ENCODE data around the gene APCDD1.

The APCDD1 gene

DNA sequence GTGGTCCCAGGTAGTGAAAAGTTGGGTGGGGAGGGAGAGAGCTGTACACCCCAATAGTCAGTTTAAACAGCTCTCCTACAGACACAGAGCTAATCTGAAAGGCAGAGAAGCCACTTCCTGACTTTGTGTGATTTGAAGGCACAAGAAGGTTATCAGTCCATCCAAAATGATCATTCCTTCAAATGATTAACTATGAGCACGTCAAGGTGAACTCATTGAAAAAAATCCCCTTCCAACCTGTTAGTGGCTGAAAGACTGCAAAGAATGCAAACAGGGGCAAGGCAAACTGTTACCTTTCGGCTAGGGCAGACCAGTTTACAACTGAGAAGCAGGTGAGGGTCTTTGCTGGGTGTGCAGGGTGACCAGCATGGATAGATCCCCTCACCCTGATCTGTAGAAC, 22.8 kb upstream of the APCDD1 start:
- POLR2A ChIA-PET: no interaction called here
- WGBS (ENCODE audit: insufficient coverage): 88% methylated on average over 2 of the region's 2 CpGs
- CTCF ChIA-PET: interaction anchor here (1.5 kb wide), 1 partner anchor 9 kb away, joined by 4 read pairs; no protein-coding TSS in a partner anchor
- Histone ChIP-seq H3K36me3 (ENCODE audit: control insufficient read depth in 4 of 4, insufficient read depth in 4 of 4, low read length in 3 of 4) (no peaks in the 10 kb centered on the region), H3K27ac (ENCODE audit: insufficient read depth in 1 of 2, low read depth in 1 of 2, low read length in 2 of 2, poor library complexity in 1 of 2, severe bottlenecking in 2 of 2) (no peak overlapping the region), H3K4me1 (ENCODE audit: control extremely low read depth in 1 of 4, control insufficient read depth in 4 of 4, insufficient read depth in 4 of 4, low read length in 3 of 4) (no peaks in the 10 kb centered on the region), H3K9me3 (ENCODE audit: control extremely low read depth in 1 of 5, control insufficient read depth in 4 of 5, insufficient read depth in 2 of 5, low read depth in 1 of 5, low read length in 4 of 5) (no peaks in the 10 kb centered on the region), H3K27me3 (replicated peaks in 2 of 5; ENCODE audit: control insufficient read depth in 4 of 5, insufficient read depth in 5 of 5, low read length in 4 of 5) (no peaks in the 10 kb centered on the region), H3K4me3 (ENCODE audit: control insufficient read depth in 1 of 7, extremely low read depth in 1 of 7, insufficient read depth in 4 of 7, low read depth in 2 of 7, low read length in 6 of 7) (no peak overlapping the region)
- no peak for DNase-seq

DNA sequence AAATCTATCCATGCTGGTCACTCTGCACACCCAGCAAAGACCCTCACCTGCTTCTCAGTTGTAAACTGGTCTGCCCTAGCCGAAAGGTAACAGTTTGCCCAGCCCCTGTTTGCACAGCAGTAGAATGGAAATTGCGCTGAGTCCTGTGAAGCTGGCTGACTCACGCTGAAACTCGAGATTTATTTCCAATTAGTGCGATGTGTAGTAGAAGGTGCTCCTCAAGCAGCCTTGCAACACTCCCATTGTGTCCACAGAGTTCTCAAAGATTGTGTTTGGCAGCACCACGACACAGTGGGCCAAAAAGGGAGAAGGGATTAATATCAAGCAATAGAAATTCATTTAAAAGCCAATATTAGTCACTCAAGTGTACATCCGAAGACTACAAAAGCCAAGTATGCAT, 21.7 kb upstream of the APCDD1 start:
- Histone ChIP-seq H3K4me1 (ENCODE audit: control extremely low read depth in 1 of 4, control insufficient read depth in 4 of 4, insufficient read depth in 4 of 4, low read length in 3 of 4) (no peaks in the 10 kb centered on the region), H3K36me3 (ENCODE audit: control insufficient read depth in 4 of 4, insufficient read depth in 4 of 4, low read length in 3 of 4) (no peaks in the 10 kb centered on the region), H3K27me3 (replicated peaks in 2 of 5; ENCODE audit: control insufficient read depth in 4 of 5, insufficient read depth in 5 of 5, low read length in 4 of 5) (no peaks in the 10 kb centered on the region), H3K4me3 (ENCODE audit: control insufficient read depth in 1 of 7, extremely low read depth in 1 of 7, insufficient read depth in 4 of 7, low read depth in 2 of 7, low read length in 6 of 7) (no peak overlapping the region), H3K9me3 (ENCODE audit: control extremely low read depth in 1 of 5, control insufficient read depth in 4 of 5, insufficient read depth in 2 of 5, low read depth in 1 of 5, low read length in 4 of 5) (no peaks in the 10 kb centered on the region), H3K27ac (ENCODE audit: insufficient read depth in 1 of 2, low read depth in 1 of 2, low read length in 2 of 2, poor library complexity in 1 of 2, severe bottlenecking in 2 of 2) (no peak overlapping the region)
- POLR2A ChIA-PET: no interaction called here
- DNase-seq: no peak
- CTCF ChIA-PET: no interaction called here
- WGBS (ENCODE audit: insufficient coverage): 97% methylated on average over 5 of the region's 7 CpGs

DNA sequence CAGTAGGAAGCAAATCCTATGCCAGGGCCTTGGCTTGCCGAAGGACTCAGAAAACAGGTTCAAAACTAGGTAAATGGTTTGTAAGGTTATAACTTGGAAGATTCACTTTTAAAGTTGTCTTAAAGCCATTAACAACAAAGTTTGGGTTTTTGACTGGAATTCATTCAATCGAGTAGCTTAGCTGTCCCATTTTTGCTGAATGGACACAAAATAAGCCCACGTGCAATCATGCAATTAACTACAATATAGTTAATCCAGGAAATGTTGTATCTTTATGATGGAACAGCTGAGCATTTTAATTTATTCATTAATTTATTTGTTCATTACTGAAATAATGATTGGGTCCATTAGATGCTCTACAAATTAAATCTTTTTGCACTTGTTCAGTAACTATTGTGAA, 18.3 kb upstream of the APCDD1 start:
- Histone ChIP-seq H3K4me1 (ENCODE audit: control extremely low read depth in 1 of 4, control insufficient read depth in 4 of 4, insufficient read depth in 4 of 4, low read length in 3 of 4) (no peaks in the 10 kb centered on the region), H3K27ac (ENCODE audit: insufficient read depth in 1 of 2, low read depth in 1 of 2, low read length in 2 of 2, poor library complexity in 1 of 2, severe bottlenecking in 2 of 2) (no peak overlapping the region), H3K27me3 (replicated peaks in 2 of 5; ENCODE audit: control insufficient read depth in 4 of 5, insufficient read depth in 5 of 5, low read length in 4 of 5) (no peaks in the 10 kb centered on the region), H3K9me3 (ENCODE audit: control extremely low read depth in 1 of 5, control insufficient read depth in 4 of 5, insufficient read depth in 2 of 5, low read depth in 1 of 5, low read length in 4 of 5) (no peaks in the 10 kb centered on the region), H3K36me3 (ENCODE audit: control insufficient read depth in 4 of 4, insufficient read depth in 4 of 4, low read length in 3 of 4) (no peaks in the 10 kb centered on the region), H3K4me3 (ENCODE audit: control insufficient read depth in 1 of 7, extremely low read depth in 1 of 7, insufficient read depth in 4 of 7, low read depth in 2 of 7, low read length in 6 of 7) (no peak overlapping the region)
- 100% methylated on average over 1 of the region's 3 CpGs for WGBS (ENCODE audit: insufficient coverage)
- CTCF ChIA-PET: no interaction called here
- POLR2A ChIA-PET: no interaction called here
- DNase-seq: no peak

- CTCF ChIA-PET: interaction anchor here (0.7 to 1.3 kb wide), 4 partner anchors 32 to 82 kb away, joined by 3 to 4 read pairs (median 3); no protein-coding TSS in a partner anchor
- Histone ChIP-seq H3K27me3 (replicated peaks in 2 of 5; ENCODE audit: control insufficient read depth in 4 of 5, insufficient read depth in 5 of 5, low read length in 4 of 5) (no peaks in the 10 kb centered on the region), H3K4me1 (ENCODE audit: control extremely low read depth in 1 of 4, control insufficient read depth in 4 of 4, insufficient read depth in 4 of 4, low read length in 3 of 4) (no peaks in the 10 kb centered on the region), H3K4me3 (ENCODE audit: control insufficient read depth in 1 of 7, extremely low read depth in 1 of 7, insufficient read depth in 4 of 7, low read depth in 2 of 7, low read length in 6 of 7) (no peak overlapping the region), H3K36me3 (ENCODE audit: control insufficient read depth in 4 of 4, insufficient read depth in 4 of 4, low read length in 3 of 4) (no peaks in the 10 kb centered on the region), H3K9me3 (ENCODE audit: control extremely low read depth in 1 of 5, control insufficient read depth in 4 of 5, insufficient read depth in 2 of 5, low read depth in 1 of 5, low read length in 4 of 5) (no peaks in the 10 kb centered on the region), H3K27ac (ENCODE audit: insufficient read depth in 1 of 2, low read depth in 1 of 2, low read length in 2 of 2, poor library complexity in 1 of 2, severe bottlenecking in 2 of 2) (no peak overlapping the region)
- POLR2A ChIA-PET: no interaction called here
- peak in 1 of 3 donors; percentile 19 for DNase-seq
These were observed 16.6 kb upstream of the APCDD1 start for GRCh38 chr18:10437837-10438236.

DNA sequence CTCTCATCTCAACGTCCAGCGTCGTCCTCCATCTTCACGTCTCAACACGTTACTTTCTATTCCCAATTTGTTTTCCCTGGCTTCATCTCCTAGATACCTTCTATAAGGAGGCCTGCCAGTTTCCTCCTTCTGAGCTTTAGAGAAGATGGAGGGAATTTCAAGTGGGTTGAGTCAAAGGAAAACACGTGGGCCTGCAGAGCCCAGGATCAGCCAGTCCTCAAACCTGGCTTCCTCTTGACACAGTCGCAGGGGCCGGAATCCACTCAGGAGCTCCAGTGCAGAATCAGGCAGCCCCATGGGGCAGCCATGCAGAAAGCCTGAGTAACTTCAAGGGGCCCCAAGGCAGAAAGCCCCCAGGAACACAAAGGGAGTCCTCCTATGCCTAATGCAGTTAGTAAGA, 14.5 kb upstream of the APCDD1 start:
- no peak overlapping the region for H3K4me3 ChIP-seq (ENCODE audit: control insufficient read depth in 1 of 7, extremely low read depth in 1 of 7, insufficient read depth in 4 of 7, low read depth in 2 of 7, low read length in 6 of 7)
- 97% methylated on average over 8 of the region's 8 CpGs for WGBS (ENCODE audit: insufficient coverage)
- no peak overlapping the region for H3K27ac ChIP-seq (ENCODE audit: insufficient read depth in 1 of 2, low read depth in 1 of 2, low read length in 2 of 2, poor library complexity in 1 of 2, severe bottlenecking in 2 of 2)
- CTCF ChIA-PET: interaction anchor here (1.2 to 1.9 kb wide), 5 partner anchors 10 to 407 kb away, joined by 3 to 5 read pairs (median 4); no protein-coding TSS in a partner anchor
- H3K9me3 ChIP-seq (ENCODE audit: control extremely low read depth in 1 of 5, control insufficient read depth in 4 of 5, insufficient read depth in 2 of 5, low read depth in 1 of 5, low read length in 4 of 5): no peaks in the 10 kb centered on the region
- H3K27me3 ChIP-seq (replicated peaks in 2 of 5; ENCODE audit: control insufficient read depth in 4 of 5, insufficient read depth in 5 of 5, low read length in 4 of 5): no peaks in the 10 kb centered on the region
- H3K36me3 ChIP-seq (ENCODE audit: control insufficient read depth in 4 of 4, insufficient read depth in 4 of 4, low read length in 3 of 4): no peaks in the 10 kb centered on the region
- no peak for DNase-seq
- no peaks in the 10 kb centered on the region for H3K4me1 ChIP-seq (ENCODE audit: control extremely low read depth in 1 of 4, control insufficient read depth in 4 of 4, insufficient read depth in 4 of 4, low read length in 3 of 4)
- POLR2A ChIA-PET: no interaction called here

DNA sequence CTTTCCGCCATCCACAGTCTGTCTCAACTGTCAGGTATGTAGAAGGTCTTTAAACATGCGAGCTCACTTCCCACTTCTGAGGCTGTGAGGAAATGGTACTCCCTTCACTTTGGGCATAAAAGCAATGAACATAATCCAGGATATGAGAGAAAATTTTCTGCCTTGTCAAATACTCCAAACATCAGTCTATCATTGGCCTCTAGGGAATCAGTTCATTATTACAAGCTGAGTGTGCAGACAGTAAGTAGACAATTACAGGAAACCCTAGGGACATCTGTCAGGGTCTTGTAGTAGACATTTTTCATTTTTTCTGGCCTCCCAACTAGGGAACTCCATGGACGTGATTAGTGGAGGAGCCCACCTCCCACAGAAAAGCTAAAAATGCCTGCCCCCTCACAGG, 13.6 kb upstream of the APCDD1 start:
- H3K4me1 ChIP-seq (ENCODE audit: control extremely low read depth in 1 of 4, control insufficient read depth in 4 of 4, insufficient read depth in 4 of 4, low read length in 3 of 4): no peaks in the 10 kb centered on the region
- DNase-seq: no peak
- 83% methylated on average over 1 of the region's 3 CpGs for WGBS (ENCODE audit: insufficient coverage)
- CTCF ChIA-PET: interaction anchor here (1.0 to 1.9 kb wide), 7 partner anchors 9 to 76 kb away, joined by 3 to 5 read pairs (median 4); no protein-coding TSS in a partner anchor
- H3K27ac ChIP-seq (ENCODE audit: insufficient read depth in 1 of 2, low read depth in 1 of 2, low read length in 2 of 2, poor library complexity in 1 of 2, severe bottlenecking in 2 of 2): no peak overlapping the region
- H3K36me3 ChIP-seq (ENCODE audit: control insufficient read depth in 4 of 4, insufficient read depth in 4 of 4, low read length in 3 of 4): no peaks in the 10 kb centered on the region
- POLR2A ChIA-PET: no interaction called here
- H3K9me3 ChIP-seq (ENCODE audit: control extremely low read depth in 1 of 5, control insufficient read depth in 4 of 5, insufficient read depth in 2 of 5, low read depth in 1 of 5, low read length in 4 of 5): no peaks in the 10 kb centered on the region
- peaks cover 0 to 2% (median 0%) of the 10 kb centered on the region in 5 experiments for H3K27me3 ChIP-seq (replicated peaks in 2 of 5; ENCODE audit: control insufficient read depth in 4 of 5, insufficient read depth in 5 of 5, low read length in 4 of 5)
- H3K4me3 ChIP-seq (ENCODE audit: control insufficient read depth in 1 of 7, extremely low read depth in 1 of 7, insufficient read depth in 4 of 7, low read depth in 2 of 7, low read length in 6 of 7): no peak overlapping the region

GRCh38 chr18:10441472-10441871, 13.0 kb upstream of the APCDD1 start:
- no peak for DNase-seq
- Histone ChIP-seq H3K36me3 (ENCODE audit: control insufficient read depth in 4 of 4, insufficient read depth in 4 of 4, low read length in 3 of 4) (no peaks in the 10 kb centered on the region), H3K9me3 (ENCODE audit: control extremely low read depth in 1 of 5, control insufficient read depth in 4 of 5, insufficient read depth in 2 of 5, low read depth in 1 of 5, low read length in 4 of 5) (no peaks in the 10 kb centered on the region), H3K27me3 (replicated peaks in 2 of 5; ENCODE audit: control insufficient read depth in 4 of 5, insufficient read depth in 5 of 5, low read length in 4 of 5) (peaks cover 0 to 2% (median 0%) of the 10 kb centered on the region in 5 experiments), H3K4me3 (ENCODE audit: control insufficient read depth in 1 of 7, extremely low read depth in 1 of 7, insufficient read depth in 4 of 7, low read depth in 2 of 7, low read length in 6 of 7) (no peak overlapping the region), H3K4me1 (ENCODE audit: control extremely low read depth in 1 of 4, control insufficient read depth in 4 of 4, insufficient read depth in 4 of 4, low read length in 3 of 4) (no peaks in the 10 kb centered on the region), H3K27ac (ENCODE audit: insufficient read depth in 1 of 2, low read depth in 1 of 2, low read length in 2 of 2, poor library complexity in 1 of 2, severe bottlenecking in 2 of 2) (no peak overlapping the region)
- 100% methylated on average over 2 of the region's 4 CpGs for WGBS (ENCODE audit: insufficient coverage)
- ChIA-PET CTCF (interaction anchor here (1.0 to 1.9 kb wide), 4 partner anchors 10 to 73 kb away, joined by 3 to 5 read pairs (median 4); no protein-coding TSS in a partner anchor), POLR2A (no interaction called here)
